Measurements from ENCODE around the gene CCN6.
"Not testable (repeated sequence)": the region's sequence is repeated elsewhere in the genome, so short reads cannot be mapped to it uniquely, and the experiment has no call there.

The CCN6 gene

DNA sequence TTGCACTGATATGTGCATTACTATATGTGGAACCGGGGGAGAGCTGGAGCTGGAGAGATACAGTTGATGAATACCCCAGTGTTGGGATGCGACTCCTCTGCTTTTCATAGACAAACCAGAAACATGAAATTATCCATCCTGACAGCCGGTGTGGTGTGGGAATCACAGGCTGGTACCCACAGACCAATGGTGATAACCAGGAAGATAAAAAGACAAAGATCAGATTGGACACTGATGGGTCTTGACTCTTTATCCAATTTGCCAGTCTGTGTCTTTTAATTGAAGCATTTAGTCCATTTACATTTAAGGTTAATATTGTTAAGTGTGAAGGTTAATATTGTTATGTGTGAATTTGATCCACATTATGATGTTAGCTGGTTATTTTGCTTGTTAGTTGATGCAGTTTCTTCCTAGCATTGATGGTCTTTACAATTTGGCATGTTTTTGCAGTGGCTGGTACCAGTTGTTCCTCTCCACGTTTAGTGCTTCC, 2.6 kb upstream of the CCN6 start:
- not testable (repeated sequence) for DNase-seq (ENCODE audit: low read depth)

GRCh38 chr6:112054555-112055190, 769 bp downstream of the CCN6 start:
- DNase-seq (ENCODE audit: low read depth), result no peak

DNA sequence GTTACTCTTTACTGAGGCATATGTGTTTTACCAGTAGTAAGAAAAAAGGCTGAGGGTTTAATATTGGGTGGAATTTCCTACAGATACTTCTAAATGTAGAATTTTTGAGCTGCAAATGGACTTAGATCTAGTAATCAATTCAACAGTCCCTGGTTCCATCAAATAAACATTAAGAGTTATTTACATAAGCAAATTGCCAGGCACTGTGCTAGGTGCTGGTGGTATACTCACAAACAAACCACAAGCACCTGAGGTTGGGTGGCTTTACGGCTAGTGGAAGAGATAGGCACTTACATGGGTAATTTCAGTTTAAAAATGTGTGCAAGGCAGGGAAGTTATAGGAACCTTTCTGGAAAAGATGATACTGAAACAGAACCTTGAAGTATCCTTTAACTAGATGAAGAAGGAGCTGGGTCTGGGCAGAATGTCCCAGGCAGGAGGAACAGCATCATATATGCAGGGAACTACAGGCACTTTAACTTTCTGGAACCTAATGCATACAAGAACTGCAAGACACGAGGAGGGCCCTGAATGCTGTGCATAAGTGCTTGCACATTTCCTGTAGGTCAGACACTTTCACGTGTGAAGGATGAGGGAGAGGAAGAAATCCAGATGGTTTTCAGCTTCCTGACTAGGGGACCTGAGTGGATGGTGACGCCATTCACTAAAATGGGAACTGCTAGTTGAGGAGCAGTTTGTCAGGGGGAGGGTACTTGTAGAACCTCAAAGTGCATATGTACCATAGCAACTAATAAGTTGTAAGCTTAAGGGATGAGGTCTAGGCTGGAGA, 4.5 kb downstream of the CCN6 start:
- DNase-seq (ENCODE audit: low read depth), result no peak

DNA sequence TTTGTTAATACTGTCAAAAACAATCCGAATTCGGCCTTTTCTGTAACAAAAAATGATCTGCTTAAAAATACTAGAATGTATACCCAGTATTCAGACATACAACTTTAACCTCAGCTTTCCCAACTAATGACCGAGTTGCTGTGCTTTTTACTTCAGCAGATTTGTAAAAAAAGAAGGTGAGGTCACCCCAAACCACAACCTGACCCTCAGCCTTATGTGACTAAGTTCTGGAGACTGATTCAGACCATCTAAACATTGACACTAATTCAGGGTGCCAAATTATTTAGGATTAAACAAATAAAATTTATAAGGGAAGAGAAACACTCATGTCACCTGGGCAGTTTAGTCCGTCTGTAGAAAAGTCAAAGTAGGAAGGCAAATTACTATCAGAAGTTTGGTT, 7.7 kb downstream of the CCN6 start:
- DNase-seq (ENCODE audit: low read depth), result no peak

DNA sequence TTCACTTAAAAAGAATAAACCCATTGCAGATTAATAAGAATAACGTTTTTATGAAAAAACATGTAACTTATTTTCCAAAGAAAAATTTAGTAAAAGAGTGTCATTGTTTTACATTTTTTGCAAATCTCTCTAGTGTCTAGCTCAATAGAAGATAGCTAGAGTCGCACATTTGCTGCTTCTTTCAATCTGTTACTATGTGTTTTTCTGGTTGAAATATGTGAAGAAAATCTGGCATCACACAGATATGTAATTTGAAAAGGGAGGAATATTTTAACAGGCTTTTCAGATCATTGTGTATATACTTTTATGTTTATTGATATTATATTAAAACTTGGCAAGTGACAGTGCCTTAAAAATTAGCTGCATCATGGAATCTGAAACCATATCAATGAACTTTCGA, 9.1 kb downstream of the CCN6 start:
- no peak for DNase-seq (ENCODE audit: low read depth)

DNA sequence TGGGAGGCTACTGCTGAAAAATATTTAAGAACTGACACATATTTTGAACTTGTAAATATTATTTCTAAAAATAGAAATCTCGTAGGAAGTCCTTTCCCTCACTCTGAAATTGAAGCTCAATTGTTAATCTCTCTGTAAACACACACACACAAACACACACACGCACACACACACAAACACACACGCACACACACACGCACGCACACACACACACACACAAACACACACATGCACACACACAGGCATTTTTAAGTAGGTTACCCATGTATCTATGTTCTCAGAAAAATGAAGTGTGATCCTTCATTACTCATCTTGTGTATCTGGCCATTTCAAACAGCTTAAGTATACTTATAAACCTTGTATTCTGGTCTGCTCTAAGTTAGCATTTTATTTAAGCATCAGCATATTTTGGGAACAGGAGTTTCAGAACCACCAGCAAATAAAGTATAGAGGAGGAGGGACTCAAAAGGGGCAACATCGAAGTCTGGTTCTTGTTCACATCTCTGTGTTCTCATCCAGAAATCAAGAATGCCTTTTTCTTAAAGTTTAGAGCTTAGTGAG, 11.6 kb downstream of the CCN6 start:
- DNase-seq (ENCODE audit: low read depth), result no peak

DNA sequence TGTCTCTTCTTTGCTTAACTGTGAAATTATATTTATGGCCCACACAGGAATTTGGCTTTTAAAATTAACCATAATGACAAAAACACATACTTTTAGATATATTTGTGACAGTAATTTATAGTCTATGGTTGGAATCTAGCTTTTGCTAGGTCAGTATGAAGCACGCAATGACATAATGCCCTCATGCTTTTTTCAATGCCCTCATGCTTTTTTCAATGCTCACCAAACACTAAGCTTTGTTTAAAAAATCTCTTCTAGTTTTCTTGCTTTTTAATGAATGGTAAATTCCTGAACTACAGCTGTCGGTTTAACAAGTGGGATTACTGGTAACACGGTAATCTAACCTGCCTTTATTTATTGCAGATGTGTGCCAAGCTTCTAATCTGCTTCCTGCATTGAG, 12.7 kb downstream of the CCN6 start:
- DNase-seq (ENCODE audit: low read depth), result no peak

- no peak for DNase-seq (ENCODE audit: low read depth)
Measured at GRCh38 chr6:112081569-112081968, 27.7 kb downstream of the CCN6 start.

- no peak for DNase-seq (ENCODE audit: low read depth)
Measured at GRCh38 chr6:112085286-112086065, 31.6 kb downstream of the CCN6 start.

- DNase-seq (ENCODE audit: low read depth), result no peak
Measured at GRCh38 chr6:112086744-112087135, 32.8 kb downstream of the CCN6 start.

- DNase-seq (ENCODE audit: low read depth), result peak; percentile 81
Measured at GRCh38 chr6:112087136-112087911, 33.4 kb downstream of the CCN6 start, which contains the start of the genes FAM229B and TUBE1. Gene FAM229B (plus strand): TSS chr6:112087591. CDS start chr6:112099284, 11,693 bp downstream. Gene TUBE1 (minus strand): TSS chr6:112087482. CDS start chr6:112087434, 48 bp downstream.

DNA sequence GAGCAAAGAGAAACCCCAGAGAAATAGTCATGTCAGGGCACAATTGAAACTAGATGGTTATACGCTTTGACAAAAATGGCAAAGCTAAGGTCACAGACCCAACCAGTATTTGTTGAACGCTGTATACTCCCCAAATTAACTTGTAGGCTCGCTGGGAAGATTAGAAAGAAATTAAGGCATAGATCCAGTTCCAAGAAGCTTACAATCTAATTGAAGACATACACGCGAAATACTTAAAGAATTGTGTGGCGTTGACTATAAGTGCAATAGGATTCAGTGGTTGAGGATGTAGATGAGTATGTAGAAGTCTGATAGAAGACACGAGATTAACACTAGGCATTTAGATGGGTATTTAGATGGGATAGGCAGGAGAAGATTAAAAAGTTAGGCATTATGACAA, 34.0 kb downstream of the CCN6 start:
- DNase-seq (ENCODE audit: low read depth), result no peak

DNA sequence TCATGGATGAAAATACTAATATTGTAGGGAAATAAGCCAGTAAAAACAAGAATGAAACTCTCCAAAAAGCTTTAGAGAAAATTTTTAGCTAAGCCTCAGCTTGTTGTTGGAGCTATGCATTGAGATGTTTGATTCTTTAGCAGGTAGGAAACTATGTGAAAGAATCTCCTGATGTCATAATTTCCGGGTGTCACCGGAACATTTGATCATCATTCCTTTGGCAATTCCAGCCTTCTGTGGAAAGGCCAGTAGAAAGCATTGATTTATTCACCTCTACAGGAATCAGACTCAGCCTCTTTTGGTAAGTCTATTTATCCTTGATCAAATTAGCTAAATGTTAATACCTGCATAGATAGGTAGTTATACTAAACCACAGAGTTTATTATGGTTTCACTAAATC, 43.0 kb downstream of the CCN6 start:
- no peak for DNase-seq (ENCODE audit: low read depth)

DNA sequence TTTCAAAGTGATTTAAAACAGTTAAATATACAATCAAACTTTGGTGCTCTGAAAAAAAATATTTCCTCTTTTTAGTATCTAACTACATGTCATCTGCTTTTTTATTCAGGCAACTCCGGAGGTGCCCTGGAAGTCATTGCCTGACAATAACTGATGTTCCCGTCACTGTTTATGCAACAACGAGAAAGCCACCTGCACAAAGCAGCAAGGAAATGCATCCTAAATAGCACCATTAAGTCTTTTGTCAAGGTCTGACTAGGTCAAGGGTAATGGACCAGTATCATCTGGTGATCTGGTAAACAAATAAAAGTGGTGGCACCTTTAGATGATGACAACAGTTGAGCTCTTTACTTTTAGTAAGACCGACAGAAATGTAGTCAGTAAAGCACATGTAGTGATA, 46.7 kb downstream of the CCN6 start:
- DNase-seq (ENCODE audit: low read depth), result no peak

DNA sequence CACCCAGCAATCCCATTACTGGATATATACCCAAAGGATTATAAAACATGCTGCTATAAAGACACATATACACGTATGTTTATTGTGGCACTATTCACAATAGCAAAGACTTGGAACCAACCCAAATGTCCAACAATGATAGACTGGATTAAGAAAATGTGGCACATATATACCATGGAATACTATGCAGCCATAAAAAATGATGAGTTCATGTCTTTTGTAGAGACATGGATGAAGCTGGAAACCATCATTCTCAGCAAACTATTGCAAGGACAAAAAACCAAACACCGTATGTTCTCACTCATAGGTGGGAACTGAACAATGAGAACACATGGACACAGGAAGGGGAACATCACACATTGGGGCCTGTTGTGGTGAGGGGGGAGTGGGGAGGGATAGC, 52.1 kb downstream of the CCN6 start:
- not testable (repeated sequence) for DNase-seq (ENCODE audit: low read depth)

- DNase-seq (ENCODE audit: low read depth), result no peak
Measured at GRCh38 chr6:112106562-112106961, 52.7 kb downstream of the CCN6 start.

DNA sequence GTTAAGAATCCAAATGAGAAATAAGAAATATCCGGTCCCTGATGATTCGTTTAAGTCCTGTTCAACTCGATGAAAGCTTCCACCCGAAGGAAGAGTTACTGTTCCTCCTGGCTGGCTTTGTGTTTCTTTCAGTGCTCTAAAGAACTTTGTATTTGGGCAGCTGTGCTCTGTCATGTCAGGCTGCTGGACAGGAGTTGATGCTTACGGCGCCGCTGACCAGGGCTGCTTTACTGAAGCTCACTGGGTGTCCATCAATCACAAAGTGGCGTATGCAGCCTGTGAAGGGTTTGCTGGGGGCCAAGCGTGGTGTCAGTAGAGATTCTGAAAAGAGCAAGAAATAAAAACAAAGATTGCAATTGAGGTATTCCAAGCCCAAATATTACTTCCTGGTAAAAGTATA, 55.4 kb downstream of the CCN6 start:
- no peak for DNase-seq (ENCODE audit: low read depth)

DNA sequence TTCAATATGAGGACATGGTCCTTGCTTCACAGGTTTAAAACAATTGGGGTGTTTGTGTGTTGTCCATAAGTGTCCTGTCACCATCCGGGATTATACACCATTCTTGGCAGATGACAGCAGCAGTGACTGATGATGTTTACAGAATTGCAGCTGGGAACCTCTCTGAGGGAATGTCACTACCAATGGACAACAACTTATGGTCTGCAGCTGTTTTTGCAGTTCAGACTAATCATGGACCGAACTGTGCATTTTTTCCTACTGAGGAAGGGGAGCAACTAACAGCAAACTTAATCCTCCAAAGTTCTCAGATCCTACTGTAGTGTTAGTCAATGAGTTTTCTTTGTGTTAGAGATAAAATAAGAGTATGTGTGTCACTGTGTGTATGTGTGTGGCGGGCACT, 59.5 kb downstream of the CCN6 start:
- DNase-seq (ENCODE audit: low read depth), result no peak

DNA sequence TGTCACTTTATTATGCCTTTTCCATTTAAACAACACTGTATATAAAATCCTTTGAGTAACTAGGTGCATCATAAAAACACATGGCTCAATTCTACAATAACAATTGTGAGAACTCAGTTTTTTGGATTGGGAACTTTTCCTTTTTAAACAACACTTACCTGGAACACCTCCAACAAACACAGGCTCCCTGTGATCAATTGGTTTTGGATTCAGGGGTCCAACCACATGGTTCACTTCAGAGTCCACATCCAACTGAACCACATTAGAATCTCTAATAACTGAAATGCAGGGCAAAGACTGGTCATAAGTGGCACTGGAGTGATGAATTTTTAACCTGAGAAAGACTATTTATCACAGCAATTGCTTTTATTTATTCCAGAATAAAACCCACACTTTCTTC, 60.0 kb downstream of the CCN6 start:
- DNase-seq (ENCODE audit: low read depth), result no peak

- no peak for DNase-seq (ENCODE audit: low read depth)
Measured at GRCh38 chr6:112114577-112115223, 60.8 kb downstream of the CCN6 start.

DNA sequence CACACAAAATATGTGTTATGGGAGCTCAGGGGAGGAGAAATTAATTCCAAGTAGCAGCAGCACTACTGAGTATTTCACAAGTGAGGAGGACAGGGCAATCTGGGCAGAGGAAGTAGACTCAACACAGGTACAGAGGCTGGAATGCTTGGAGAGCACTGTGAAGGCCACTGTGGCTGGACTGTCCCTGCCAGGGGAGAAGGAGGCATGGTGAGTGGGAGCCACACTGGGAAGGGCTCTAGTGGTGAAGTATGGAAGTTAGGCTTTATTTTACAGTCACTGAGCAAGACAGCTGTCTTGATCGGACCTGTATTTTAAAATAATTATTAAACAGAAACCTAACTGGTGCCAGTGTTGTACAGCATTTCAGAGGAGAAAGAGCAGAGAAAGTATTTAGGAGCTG, 62.3 kb downstream of the CCN6 start:
- no peak for DNase-seq (ENCODE audit: low read depth)
